Left lobe of liver (tissue), 2 donors: ENCODE results near the gene DCHS1. TPM values are rescaled to one million over a fixed set of nuclear protein-coding genes. Genes with fewer than 3 reads are reported as not detected.
"Not testable (repeated sequence)": the region's sequence is repeated elsewhere in the genome, so short reads cannot be mapped to it uniquely, and the experiment has no call there.

ENCODE experiments used
- ATAC-seq: fragments of 200-7000 bp; cut with Tn5 transposase; one replicate; pipeline ENCODE4 v1.9.1; 2020; ENCODE audit warnings: mild to moderate bottlenecking, moderate library complexity
- DNase-seq: peaks from one replicate; pipeline ENCODE4 v3.0.0-alpha.2; 2020; ENCODE audit warnings: low spot score
- total RNA-seq: library from RNA; stranded (reverse); gene quantifications from one replicate; pipeline ENCODE4 v1.2.1, GENCODE V29; 2021
- donor health status: DM: no; HTN: no; CAD: no; lungs with moderate emphysema.
- donor health status: DM: no; HTN: yes; CAD: no.

Gene DCHS1
- total RNA-seq, result 2.5 TPM

- peak; percentile 50 for ATAC-seq
- no peak for DNase-seq
Observed at GRCh38 chr11:6655790-6656583, at the start of gene DCHS1. Gene DCHS1, minus strand, starts transcription at chr11:6655809. Its CDS starts 14,196 bp downstream, at chr11:6641613.

- DNase-seq (peak; percentile 66), ATAC-seq (peak; percentile 98)
Observed at GRCh38 chr11:6703247-6704063, 47.8 kb upstream of the DCHS1 start.

DNA sequence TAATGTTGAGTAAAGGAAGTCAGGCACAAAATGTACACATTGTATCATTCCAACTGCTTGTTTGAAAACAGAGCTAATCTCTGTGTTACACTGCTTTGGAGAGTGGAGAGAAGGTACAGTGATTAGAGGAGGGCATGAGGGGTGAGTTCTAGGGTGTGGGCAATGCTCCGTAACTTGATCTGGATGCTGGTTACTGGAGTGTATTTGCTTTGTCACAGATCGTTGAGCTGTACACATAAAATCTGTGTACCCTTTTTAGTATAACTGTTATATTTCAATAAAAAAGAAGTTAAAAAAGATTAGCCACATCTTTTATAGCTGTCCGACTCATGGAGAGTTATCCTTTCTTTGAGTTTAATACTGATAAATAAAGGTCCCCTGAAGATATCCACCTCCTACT lies 46.3 kb upstream of the DCHS1 start:
- ATAC-seq, DNase-seq: not testable (repeated sequence)

DNA sequence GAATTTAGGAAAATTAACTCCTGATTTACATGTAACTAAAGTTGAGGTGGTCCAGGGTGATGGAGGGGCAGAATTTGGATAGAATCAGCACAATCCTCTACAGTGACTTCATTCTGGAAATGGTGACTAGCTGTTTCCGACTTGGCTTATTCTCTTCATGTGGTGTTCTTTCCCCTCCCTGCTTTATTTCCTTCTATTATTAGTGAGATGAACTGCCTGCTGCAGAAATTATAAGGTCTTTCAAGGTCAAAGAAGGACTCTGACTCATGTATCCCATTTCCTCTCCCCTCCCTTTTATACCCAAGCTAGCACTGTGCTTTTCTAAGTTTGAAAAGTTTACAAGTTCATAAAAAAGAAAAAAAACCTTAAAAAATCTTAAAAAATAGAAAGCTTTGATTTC lies 39.8 kb upstream of the DCHS1 start:
- DNase-seq (no peak), ATAC-seq (peak; percentile 66)

GRCh38 chr11:6694229-6694535 lies 38.6 kb upstream of the DCHS1 start:
- ATAC-seq (no peak), DNase-seq (no peak)

DNA sequence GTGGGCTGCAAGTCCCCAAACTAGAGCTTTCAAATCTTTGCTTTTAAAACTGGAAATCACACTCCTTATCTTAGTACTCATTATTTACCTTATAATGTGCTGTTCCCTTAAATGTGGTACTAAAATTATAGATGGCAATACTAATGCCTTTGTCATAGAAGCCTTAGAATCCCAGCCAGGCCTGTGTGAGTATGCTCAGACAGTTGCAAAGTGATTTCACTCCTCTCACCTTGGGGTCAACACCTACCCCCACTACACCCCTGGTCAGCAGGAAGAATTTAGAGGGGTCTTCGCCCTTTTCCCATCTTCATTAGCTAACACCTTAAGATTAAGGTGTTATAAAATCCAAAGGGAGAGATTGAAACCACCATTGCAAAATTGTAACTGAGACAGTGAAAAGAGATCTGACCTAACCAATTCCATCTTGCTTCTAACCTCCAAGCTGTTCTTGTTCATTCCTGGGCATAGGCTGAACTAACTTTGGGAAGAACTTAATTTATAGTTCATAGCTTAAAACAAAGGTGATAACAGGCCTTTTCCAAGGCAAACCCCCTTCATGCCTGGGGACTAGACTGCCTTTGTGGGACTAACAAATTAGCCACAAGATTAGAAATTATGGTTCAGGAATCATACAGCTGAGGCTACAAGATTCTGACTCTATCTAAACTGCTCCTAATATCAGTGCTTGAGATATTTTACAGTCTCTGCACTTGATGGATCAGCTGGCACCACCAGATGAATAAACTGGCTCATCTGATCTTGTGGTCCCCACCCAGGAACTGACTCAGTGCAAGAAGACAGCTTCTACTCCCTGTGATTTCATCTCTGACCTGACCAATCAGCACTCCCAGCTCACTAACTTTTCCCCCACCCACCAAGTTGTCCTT lies 38.0 kb upstream of the DCHS1 start:
- DNase-seq, result no peak
- ATAC-seq, result no peak

- no peak for ATAC-seq
Observed at GRCh38 chr11:6692128-6692527, 36.5 kb upstream of the DCHS1 start.

GRCh38 chr11:6690431-6691132 lies 35.0 kb upstream of the DCHS1 start:
- not testable (repeated sequence) for ATAC-seq, DNase-seq

More at GRCh38 chr11:6692128-6692527, 36.5 kb upstream of the DCHS1 start:
- no peak for DNase-seq

GRCh38 chr11:6687876-6688275 lies 32.3 kb upstream of the DCHS1 start:
- DNase-seq (no peak), ATAC-seq (no peak)

DNA sequence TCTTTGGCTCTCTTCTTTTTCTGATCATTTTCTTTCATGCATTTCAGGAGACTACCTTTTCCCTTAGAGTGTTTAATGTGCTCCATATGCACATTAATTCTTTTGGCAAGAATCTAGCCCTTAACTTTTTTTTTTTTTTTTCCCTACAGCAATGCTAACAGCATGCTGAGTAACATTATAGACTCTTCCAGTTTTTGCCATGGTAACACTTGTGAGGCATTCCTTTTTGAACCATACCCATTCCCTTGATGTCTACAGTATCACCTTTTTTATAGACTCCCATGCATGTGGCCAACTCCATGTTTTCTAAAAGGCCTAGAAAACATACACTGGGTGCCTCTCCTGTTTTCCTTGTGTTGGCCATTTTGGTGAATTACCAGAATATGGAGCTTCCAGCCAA lies 30.4 kb upstream of the DCHS1 start:
- no peak for ATAC-seq
- no peak for DNase-seq

GRCh38 chr11:6684068-6684467 lies 28.5 kb upstream of the DCHS1 start:
- not testable (repeated sequence) for DNase-seq

GRCh38 chr11:6682936-6683861 lies 27.6 kb upstream of the DCHS1 start, which contains the start of gene MRPL17:
Gene MRPL17, minus strand, starts transcription at chr11:6683340. Its CDS starts 44 bp downstream, at chr11:6683296.
- ATAC-seq (peak; percentile 98), DNase-seq (peak; percentile 100)

More at GRCh38 chr11:6684068-6684467, 28.5 kb upstream of the DCHS1 start:
- not testable (repeated sequence) for ATAC-seq

DNA sequence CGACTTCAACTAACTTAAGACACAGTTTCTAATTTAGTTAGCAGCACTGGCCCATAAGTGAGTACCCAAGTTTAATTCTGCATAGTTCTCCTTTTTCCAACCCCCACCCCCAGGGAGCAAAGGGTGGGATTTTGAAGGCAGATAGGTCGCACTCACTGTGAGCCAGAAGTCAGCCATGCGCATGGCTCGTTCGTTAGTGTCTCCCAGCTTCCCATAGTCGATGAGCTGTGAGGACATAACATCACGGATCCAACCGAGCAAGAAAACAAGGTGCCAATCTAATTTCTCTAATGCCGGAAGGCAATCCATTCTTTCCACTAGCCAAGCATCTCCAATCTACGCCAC lies 27.0 kb upstream of the DCHS1 start:
- ATAC-seq, result peak; percentile 3

DNA sequence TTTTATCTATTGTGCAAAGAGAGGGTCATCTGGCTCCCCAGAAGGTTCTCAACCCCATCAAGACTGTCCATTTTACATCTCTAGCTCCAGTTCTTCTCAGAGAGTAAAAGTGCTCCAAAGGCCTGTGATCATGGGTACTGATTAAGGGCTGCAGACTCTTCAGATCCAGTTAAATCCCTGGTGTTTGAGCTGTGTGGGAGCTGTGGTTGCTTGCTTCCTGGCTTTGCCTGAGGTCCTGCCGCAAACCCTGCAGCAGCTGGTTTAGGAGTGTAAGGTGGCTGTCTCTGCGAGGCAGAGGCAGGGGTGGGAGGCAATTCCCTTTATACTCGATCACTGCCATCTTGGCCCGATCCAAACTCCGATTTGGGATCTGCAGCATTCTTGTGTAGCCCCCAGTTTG lies 26.3 kb upstream of the DCHS1 start:
- ATAC-seq, result no peak
- no peak for DNase-seq

More for the DNA sequence above, 27.0 kb upstream of the DCHS1 start:
- DNase-seq, result no peak

GRCh38 chr11:6681505-6681904 lies 25.9 kb upstream of the DCHS1 start:
- ATAC-seq, result no peak
- no peak for DNase-seq

- DNase-seq (no peak), ATAC-seq (no peak)
Observed at GRCh38 chr11:6677018-6677417, 21.4 kb upstream of the DCHS1 start.

DNA sequence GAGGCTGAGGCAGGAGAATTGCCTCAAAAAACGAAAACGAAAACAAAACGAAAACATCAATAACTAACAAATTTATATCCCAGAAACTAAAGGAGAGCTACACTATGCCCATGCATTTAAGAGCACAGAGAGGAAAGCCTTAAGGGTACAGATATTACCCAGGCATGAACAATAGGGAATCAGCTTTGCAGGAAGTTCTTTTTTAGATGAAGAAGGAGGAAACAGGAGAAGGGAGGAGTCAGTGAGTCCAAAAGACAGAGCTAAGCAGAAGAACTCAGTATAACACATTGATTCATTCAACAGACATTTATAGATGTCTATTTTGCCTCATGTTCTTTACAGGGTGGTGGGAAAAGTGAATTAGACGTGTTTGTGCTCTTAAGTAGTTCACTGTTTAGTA lies 19.3 kb upstream of the DCHS1 start:
- peak; percentile 34 for ATAC-seq
- DNase-seq, result no peak

DNA sequence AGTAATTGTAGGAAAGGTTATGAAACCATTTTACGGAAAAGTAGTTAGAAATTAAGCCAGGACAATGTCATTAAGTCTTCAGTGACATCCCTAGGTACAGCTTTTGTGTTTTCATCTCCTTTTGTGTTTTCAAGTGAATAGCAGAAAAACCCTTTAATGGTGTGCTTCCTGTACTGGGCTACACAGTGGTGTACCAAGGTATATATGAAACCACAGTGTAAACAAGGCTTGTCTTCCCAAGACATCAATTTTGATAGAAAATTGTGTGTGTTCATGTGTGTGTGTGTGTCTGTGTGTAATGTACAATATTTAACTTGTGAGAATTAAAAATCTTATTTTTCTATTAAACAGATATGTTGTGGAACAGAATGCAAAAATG lies 18.6 kb upstream of the DCHS1 start:
- ATAC-seq (no peak), DNase-seq (no peak)

GRCh38 chr11:6673523-6674218 lies 18.1 kb upstream of the DCHS1 start:
- ATAC-seq (no peak), DNase-seq (no peak)
